Loucy (cell line): ENCODE data around the gene ARID1B.

Experiments
- H2AFZ ChIP-seq: fragments of 200-600 bp; sonication (generic); 2 replicates; pipeline ENCODE4 v1.6.0; 2016; ENCODE audit warnings: antibody characterized with exemption, mild to moderate bottlenecking, low read length, moderate library complexity
- H3F3A ChIP-seq: fragments of 200-600 bp; 2 replicates; pipeline ENCODE4 v1.6.0; 2016; ENCODE audit warnings: antibody characterized with exemption, low read depth, mild to moderate bottlenecking
- H3K27me3 ChIP-seq: fragments of 200-600 bp; sonication (generic); 2 replicates; pipeline ENCODE4 v1.6.1; 2014; ENCODE audit warnings: low read length, mild to moderate bottlenecking; ENCODE audit not compliant: insufficient read depth, poor library complexity, severe bottlenecking
- H3K36me3 ChIP-seq: fragments of 200-600 bp; sonication (generic); 2 replicates; pipeline ENCODE4 v1.6.1; 2016; ENCODE audit warnings: low read length; ENCODE audit not compliant: insufficient read depth
- H3K4me1 ChIP-seq: fragments of 200-600 bp; sonication (generic); 2 replicates; pipeline ENCODE4 v1.5.1; 2014; ENCODE audit warnings: low read length, mild to moderate bottlenecking; ENCODE audit not compliant: insufficient read depth, poor library complexity, severe bottlenecking
- H3K4me2 ChIP-seq: fragments of 200-600 bp; sonication (generic); 2 replicates; pipeline ENCODE4 v1.6.0; 2014; ENCODE audit warnings: antibody characterized with exemption, low read length, low read depth, mild to moderate bottlenecking; ENCODE audit not compliant: poor library complexity, severe bottlenecking
- H3K4me3 ChIP-seq: fragments of 200-600 bp; sonication (generic); 2 replicates; pipeline ENCODE4 v1.5.1; 2014; ENCODE audit warnings: low read length, mild to moderate bottlenecking, mixed read lengths; ENCODE audit not compliant: poor library complexity, severe bottlenecking
- H3K79me2 ChIP-seq: fragments of 200-600 bp; sonication (generic); 2 replicates; pipeline ENCODE4 v1.6.1; 2014; ENCODE audit warnings: low read length; ENCODE audit not compliant: insufficient read depth
- H3K9ac ChIP-seq: fragments of 200-600 bp; sonication (generic); 2 replicates; pipeline ENCODE4 v1.6.0; 2014; ENCODE audit warnings: mild to moderate bottlenecking, low read depth, low read length, moderate library complexity; ENCODE audit not compliant: poor library complexity, severe bottlenecking
- H3K9me2 ChIP-seq: fragments of 200-600 bp; sonication (generic); replicated peaks from 2 replicates; pipeline ENCODE4 v1.6.1; 2016; ENCODE audit warnings: low read depth, low read length, mixed read lengths
- H3K9me3 ChIP-seq: fragments of 200-600 bp; sonication (generic); 2 replicates; pipeline ENCODE4 v1.6.1; 2014; ENCODE audit warnings: mild to moderate bottlenecking, antibody characterized with exemption, low read length, low read depth; ENCODE audit not compliant: insufficient read depth
- H4K20me1 ChIP-seq: fragments of 200-600 bp; sonication (generic); 2 replicates; pipeline ENCODE4 v1.6.0; 2014; ENCODE audit warnings: antibody characterized with exemption, low read length, mild to moderate bottlenecking; ENCODE audit not compliant: insufficient read depth, poor library complexity, severe bottlenecking
- EZH2phosphoT487 ChIP-seq: fragments of 200-600 bp; IDR thresholded peaks from 2 replicates; pipeline ENCODE4 v1.6.1; 2018; ENCODE audit warnings: antibody characterized with exemption, mild to moderate bottlenecking, moderate library complexity, borderline replicate concordance
- TF ChIP-seq, protein P1 (sequence below): fragments of 200-600 bp; sonication (generic); conservative IDR thresholded peaks from 2 replicates; pipeline ENCODE4 v1.5.1; 2014; ENCODE audit warnings: mild to moderate bottlenecking, antibody characterized with exemption, low read length

The ARID1B gene

DNA sequence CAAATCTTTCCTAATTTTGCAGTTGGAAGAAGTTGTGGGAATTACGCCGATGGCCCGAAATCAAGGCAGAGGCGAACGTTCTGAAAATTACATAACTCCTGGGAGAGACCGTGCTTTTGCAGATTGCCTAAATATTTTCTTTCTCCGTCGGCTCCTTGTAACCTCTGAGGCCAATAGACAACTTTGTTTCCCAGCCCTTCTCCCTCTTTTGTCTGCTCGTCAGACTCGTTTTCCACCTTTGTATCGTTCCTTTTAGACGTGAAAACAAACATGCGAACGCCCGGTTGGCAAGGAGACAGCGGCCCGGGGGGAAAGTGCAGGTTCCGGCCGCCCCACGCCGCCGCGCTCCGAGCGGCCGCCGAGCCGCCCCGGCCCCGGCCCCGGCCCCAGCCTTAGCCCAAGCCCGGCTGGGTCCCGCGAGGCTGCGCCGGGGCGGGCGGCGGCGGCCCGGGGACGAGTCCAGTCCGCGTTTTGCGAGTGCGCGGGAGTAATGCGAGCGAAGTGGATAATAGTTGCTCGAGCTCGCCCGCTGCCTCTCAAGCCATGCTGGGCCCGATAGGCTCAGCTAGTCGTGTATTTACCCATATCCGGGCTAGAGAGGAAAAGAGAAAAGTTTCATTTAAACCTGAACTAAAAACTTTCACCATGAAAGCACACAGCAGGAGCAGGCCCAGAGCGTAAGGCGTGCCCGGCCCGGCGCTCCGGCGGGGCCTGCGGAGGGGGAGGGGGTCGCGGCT is at the start of gene ARID1B:
Gene ARID1B (plus strand): TSS at position 539 of the 737 bp plus-strand sequence. CDS start 303 bp downstream, outside the sequence.
- Histone ChIP-seq H3K27me3 (no peaks in the 10 kb centered on the region), H3F3A (no peaks in the 10 kb centered on the region), H2AFZ (peak within 1 kb of the TSS; percentile 76), H4K20me1 (peaks cover 25% of the 10 kb centered on the region), H3K9ac (peak within 1 kb of the TSS; percentile 94), H3K4me1 (peaks cover 19% of the 10 kb centered on the region), H3K9me2 (no peaks in the 10 kb centered on the region), H3K36me3 (no peaks in the 10 kb centered on the region), H3K4me3 (peak within 1 kb of the TSS; percentile 83), H3K9me3 (no peaks in the 10 kb centered on the region), H3K79me2 (peaks cover 54% of the 10 kb centered on the region), H3K4me2 (peak within 1 kb of the TSS; percentile 90)
- TF ChIP-seq, protein P1, sequence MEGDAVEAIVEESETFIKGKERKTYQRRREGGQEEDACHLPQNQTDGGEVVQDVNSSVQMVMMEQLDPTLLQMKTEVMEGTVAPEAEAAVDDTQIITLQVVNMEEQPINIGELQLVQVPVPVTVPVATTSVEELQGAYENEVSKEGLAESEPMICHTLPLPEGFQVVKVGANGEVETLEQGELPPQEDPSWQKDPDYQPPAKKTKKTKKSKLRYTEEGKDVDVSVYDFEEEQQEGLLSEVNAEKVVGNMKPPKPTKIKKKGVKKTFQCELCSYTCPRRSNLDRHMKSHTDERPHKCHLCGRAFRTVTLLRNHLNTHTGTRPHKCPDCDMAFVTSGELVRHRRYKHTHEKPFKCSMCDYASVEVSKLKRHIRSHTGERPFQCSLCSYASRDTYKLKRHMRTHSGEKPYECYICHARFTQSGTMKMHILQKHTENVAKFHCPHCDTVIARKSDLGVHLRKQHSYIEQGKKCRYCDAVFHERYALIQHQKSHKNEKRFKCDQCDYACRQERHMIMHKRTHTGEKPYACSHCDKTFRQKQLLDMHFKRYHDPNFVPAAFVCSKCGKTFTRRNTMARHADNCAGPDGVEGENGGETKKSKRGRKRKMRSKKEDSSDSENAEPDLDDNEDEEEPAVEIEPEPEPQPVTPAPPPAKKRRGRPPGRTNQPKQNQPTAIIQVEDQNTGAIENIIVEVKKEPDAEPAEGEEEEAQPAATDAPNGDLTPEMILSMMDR = no peak
- no peak for TF ChIP-seq EZH2phosphoT487

DNA sequence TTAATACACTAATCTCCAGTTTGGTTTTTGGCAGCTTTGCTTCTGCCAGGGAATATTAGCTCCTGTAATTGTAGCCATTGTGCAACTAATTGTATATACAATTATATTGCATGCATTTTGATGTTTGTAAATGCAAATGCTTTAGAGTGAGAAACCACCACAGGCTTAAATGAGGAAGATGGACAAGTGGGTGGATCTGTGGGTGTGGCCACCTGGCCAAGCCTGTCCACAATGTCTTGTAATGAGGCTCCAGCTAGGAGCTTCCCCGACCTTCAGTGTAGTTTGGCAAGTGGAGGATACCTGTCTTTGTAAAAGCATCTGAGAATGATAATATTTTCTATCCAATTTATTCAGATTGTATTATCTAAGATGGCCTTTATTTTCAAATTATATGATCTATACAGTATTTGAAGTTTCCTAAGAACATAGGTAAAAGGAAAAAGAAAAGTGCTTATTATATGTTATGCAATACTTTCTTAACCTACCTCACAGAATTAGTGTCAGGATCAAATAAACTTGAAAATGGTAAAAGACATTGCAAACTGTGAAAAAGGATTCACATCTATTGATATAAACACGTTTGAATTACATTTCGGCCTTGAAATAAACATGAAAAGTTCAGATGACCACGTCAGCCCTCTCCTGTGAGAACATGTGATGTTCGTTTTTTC is 49.3 kb upstream of the ARID1B start:
- Histone ChIP-seq H3K4me2 (no peak overlapping the region), H3K9me2 (no peaks in the 10 kb centered on the region), H3K79me2 (no peaks in the 10 kb centered on the region), H4K20me1 (no peaks in the 10 kb centered on the region), H3K27me3 (no peaks in the 10 kb centered on the region), H3K9me3 (no peaks in the 10 kb centered on the region), H3K36me3 (no peaks in the 10 kb centered on the region), H3K4me3 (no peak overlapping the region), H3K9ac (no peak overlapping the region), H3F3A (no peaks in the 10 kb centered on the region), H3K4me1 (no peaks in the 10 kb centered on the region), H2AFZ (no peak overlapping the region)
- TF ChIP-seq EZH2phosphoT487 = no peak
- TF ChIP-seq, protein P1 = no peak

DNA sequence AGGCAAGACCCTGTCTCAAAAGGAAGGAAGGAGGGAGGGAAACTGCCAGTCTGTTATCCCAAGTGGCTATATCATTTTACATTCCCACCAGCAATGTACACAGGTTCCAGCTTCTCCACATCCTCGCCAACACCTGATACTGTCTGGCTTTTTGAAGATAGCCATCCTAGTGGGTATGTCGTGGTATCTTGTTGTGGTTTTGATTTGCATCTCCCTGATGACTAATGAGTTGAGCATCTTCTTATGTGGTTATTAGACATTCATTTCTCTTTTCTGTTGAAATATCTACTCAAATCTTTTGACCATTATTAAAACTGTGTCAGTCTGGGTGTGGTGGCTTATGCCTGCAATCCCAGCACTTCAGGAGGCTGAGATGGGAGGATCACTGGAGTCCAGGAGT is 47.9 kb upstream of the ARID1B start:
- no peak overlapping the region for H3K4me3 ChIP-seq
- H2AFZ ChIP-seq = no peak overlapping the region
- TF ChIP-seq EZH2phosphoT487 = no peak
- TF ChIP-seq, protein P1 = no peak
- H3K36me3 ChIP-seq = no peaks in the 10 kb centered on the region
- no peaks in the 10 kb centered on the region for H3K9me2 ChIP-seq
- H4K20me1 ChIP-seq = no peaks in the 10 kb centered on the region
- H3F3A ChIP-seq = no peaks in the 10 kb centered on the region
- no peak overlapping the region for H3K9ac ChIP-seq
- no peak overlapping the region for H3K4me2 ChIP-seq
- no peaks in the 10 kb centered on the region for H3K79me2 ChIP-seq
- H3K27me3 ChIP-seq = no peaks in the 10 kb centered on the region
- no peaks in the 10 kb centered on the region for H3K9me3 ChIP-seq
- H3K4me1 ChIP-seq = no peaks in the 10 kb centered on the region
